ENCODE data around the gene LEKR1. TPM values are rescaled to one million over a fixed set of nuclear protein-coding genes. Genes with fewer than 3 reads are reported as not detected.

The LEKR1 gene
- total and polyA plus RNA-seq, 2 donors (not counting 3 experiments of a cell fraction or from before 2014, with no cell fraction given), result 0.07 to 0.64 TPM

DNA sequence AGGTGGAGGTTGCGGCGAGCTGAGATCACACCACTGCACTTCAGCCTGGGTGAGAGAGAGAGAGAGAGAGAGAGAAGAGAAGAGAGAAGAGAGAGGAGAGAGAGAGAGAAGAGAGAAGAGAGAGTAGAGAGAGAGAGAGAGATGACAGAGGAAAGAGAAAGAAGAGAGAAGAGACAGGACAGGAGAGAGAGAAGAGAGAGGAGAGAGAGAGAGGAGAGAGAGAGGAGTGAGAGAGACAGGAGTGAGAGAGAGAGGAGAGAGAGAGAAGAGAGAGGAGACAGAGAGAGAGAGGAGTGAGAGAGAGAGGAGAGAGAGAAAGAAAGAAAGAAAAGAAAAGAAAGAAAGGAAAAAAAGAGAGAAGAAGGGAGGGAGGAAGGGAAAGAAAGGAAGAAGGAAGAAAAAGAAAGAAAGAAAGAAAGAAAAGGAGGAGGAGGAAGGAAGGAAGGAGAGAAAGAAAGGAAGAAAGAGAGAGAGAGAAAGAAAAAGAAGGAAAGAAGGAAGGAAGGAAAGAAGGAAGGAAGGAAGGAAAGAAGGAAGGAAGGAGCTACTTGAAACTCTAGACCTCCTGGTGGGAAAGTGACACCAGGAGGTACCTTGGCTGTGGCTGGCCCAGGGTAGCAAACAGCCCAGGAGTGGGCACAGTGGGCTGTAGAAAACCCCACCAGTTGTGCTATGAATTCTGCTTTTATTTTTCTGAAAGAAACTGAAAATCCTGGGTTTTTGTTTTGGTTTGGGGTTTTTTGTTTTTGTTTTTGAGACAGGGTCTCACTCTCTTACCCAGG, 245.8 kb downstream of the LEKR1 start:
- CTCF ChIA-PET, result no interaction called here

More for the DNA sequence above, 245.8 kb downstream of the LEKR1 start:
- intact Hi-C loops (cut with micrococcal nuclease), result no loop called here
- Histone ChIP-seq H3K4me3 (replicated peaks in 1 of 3; ENCODE audit: insufficient read depth in 1 of 3, low read depth in 1 of 3, low read length in 3 of 3) (no peak overlapping the region), H4K20me1 (replicated peaks; ENCODE audit: control insufficient read depth, extremely low read depth, insufficient read depth, low read length) (no peaks in the 10 kb centered on the region), H3K4me2 (ENCODE audit: insufficient read depth, low read length) (no peak overlapping the region), H3K9me1 (replicated peaks; ENCODE audit: control insufficient read depth, extremely low read depth, insufficient read depth, low read length) (no peaks in the 10 kb centered on the region), H3K9me3 (replicated peaks; ENCODE audit: control insufficient read depth, insufficient read depth, low read length) (no peaks in the 10 kb centered on the region), H3K27me3 (ENCODE audit: control insufficient read depth in 2 of 2, insufficient read depth in 2 of 2, low read length in 2 of 2) (no peaks in the 10 kb centered on the region), H3K4me1 (ENCODE audit: control insufficient read depth, extremely low read depth, insufficient read depth, low read length) (no peaks in the 10 kb centered on the region), H3K36me3 (ENCODE audit: control insufficient read depth in 2 of 2, extremely low read depth in 1 of 2, insufficient read depth in 2 of 2, low read length in 2 of 2) (no peaks in the 10 kb centered on the region), H2AFZ (ENCODE audit: low read depth, low read length) (no peak overlapping the region), H3K27ac (ENCODE audit: insufficient read depth, low read depth, low read length) (no peak overlapping the region), H3K9ac (replicated peaks; ENCODE audit: extremely low read depth, insufficient read depth, low read length) (no peak overlapping the region), H3K79me2 (ENCODE audit: control insufficient read depth, insufficient read depth, low read length) (no peaks in the 10 kb centered on the region)
- no TSS peak for BruUV-seq (replicated peaks)
- FAIRE-seq (no peak), DNase-seq (ENCODE audit: low read depth, low spot score) (no peak)
- dilution Hi-C loops (cut with MboI; ENCODE audit: extremely low pct_ligation_motif_present, low sequenced_read_pairs), result no loop called here
- POLR2A ChIA-PET, result no interaction called here
- TF ChIP-seq MAX (IDR thresholded peaks at IDR 0.05; ENCODE audit: insufficient read depth, insufficient read length), result no peak
- no peak for TF ChIP-seq POLR2A (IDR thresholded peaks at IDR 0.05; ENCODE audit: low read depth, low read length)
- TF ChIP-seq JUN (IDR thresholded peaks at IDR 0.05; ENCODE audit: borderline replicate concordance, insufficient read depth, insufficient read length, low read depth), result no peak
- no peak for TF ChIP-seq EZH2 (IDR thresholded peaks at IDR 0.05; ENCODE audit: borderline replicate concordance, low read depth, low read length, severe bottlenecking)
- TF ChIP-seq GATA2 (IDR thresholded peaks at IDR 0.05; ENCODE audit: insufficient read depth, insufficient read length, low read depth, low read length), result no peak
- no peak for TF ChIP-seq POLR2AphosphoS5 (IDR thresholded peaks at IDR 0.05; ENCODE audit: insufficient read depth, low read depth, low read length)
- TF ChIP-seq, protein P1, sequence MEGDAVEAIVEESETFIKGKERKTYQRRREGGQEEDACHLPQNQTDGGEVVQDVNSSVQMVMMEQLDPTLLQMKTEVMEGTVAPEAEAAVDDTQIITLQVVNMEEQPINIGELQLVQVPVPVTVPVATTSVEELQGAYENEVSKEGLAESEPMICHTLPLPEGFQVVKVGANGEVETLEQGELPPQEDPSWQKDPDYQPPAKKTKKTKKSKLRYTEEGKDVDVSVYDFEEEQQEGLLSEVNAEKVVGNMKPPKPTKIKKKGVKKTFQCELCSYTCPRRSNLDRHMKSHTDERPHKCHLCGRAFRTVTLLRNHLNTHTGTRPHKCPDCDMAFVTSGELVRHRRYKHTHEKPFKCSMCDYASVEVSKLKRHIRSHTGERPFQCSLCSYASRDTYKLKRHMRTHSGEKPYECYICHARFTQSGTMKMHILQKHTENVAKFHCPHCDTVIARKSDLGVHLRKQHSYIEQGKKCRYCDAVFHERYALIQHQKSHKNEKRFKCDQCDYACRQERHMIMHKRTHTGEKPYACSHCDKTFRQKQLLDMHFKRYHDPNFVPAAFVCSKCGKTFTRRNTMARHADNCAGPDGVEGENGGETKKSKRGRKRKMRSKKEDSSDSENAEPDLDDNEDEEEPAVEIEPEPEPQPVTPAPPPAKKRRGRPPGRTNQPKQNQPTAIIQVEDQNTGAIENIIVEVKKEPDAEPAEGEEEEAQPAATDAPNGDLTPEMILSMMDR (IDR thresholded peaks at IDR 0.05; ENCODE audit: extremely low read depth in 1 of 2, insufficient read depth in 1 of 2, low read depth in 1 of 2, low read length in 2 of 2), result no peak
- TF ChIP-seq FOS (IDR thresholded peaks at IDR 0.05; ENCODE audit: borderline replicate concordance, insufficient read depth, low read length), result no peak

Data from endothelial cell of umbilical vein (primary cell).